Hepatocyte (in vitro differentiated cells): ENCODE measurements around the gene RBFOX1. TPM values are rescaled to one million over a fixed set of nuclear protein-coding genes. Genes with fewer than 3 reads are reported as not detected.

Source experiments
- DNase-seq: peaks from one replicate; pipeline ENCODE4 v3.0.0-alpha.2; 2016; ENCODE audit warnings: low spot score
- H2AFZ ChIP-seq: fragments of 200-600 bp; sonication (generic); 2 replicates; pipeline ENCODE4 v1.6.0; 2016; ENCODE audit warnings: antibody characterized with exemption, mild to moderate bottlenecking
- H3K27ac ChIP-seq: fragments of 200-600 bp; sonication (generic); 2 replicates; pipeline ENCODE4 v1.5.1; 2016; ENCODE audit warnings: mild to moderate bottlenecking
- H3K27me3 ChIP-seq: fragments of 200-600 bp; sonication (generic); 2 replicates; pipeline ENCODE4 v1.6.1; 2016
- H3K36me3 ChIP-seq: fragments of 200-600 bp; sonication (generic); replicated peaks from 2 replicates; pipeline ENCODE4 v1.5.1; 2016; ENCODE audit warnings: low read depth; ENCODE audit not compliant: insufficient read depth
- H3K4me1 ChIP-seq: fragments of 200-600 bp; sonication (generic); 2 replicates; pipeline ENCODE4 v1.5.1; 2016; ENCODE audit warnings: mild to moderate bottlenecking, moderate library complexity; ENCODE audit not compliant: insufficient read depth
- H3K4me2 ChIP-seq: fragments of 200-600 bp; sonication (generic); 2 replicates; pipeline ENCODE4 v1.6.0; 2016
- H3K4me3 ChIP-seq: fragments of 200-600 bp; sonication (generic); 2 replicates; pipeline ENCODE4 v1.5.1; 2016; ENCODE audit warnings: mild to moderate bottlenecking
- H3K79me2 ChIP-seq: fragments of 200-600 bp; sonication (generic); 2 replicates; pipeline ENCODE4 v1.6.0; 2017; ENCODE audit warnings: mild to moderate bottlenecking
- H3K9me2 ChIP-seq: fragments of 200-600 bp; sonication (generic); replicated peaks from 2 replicates; pipeline ENCODE4 v1.6.0; 2017; ENCODE audit warnings: mild to moderate bottlenecking; ENCODE audit not compliant: insufficient read depth
- H3K9me3 ChIP-seq: fragments of 200-600 bp; sonication (generic); 2 replicates; pipeline ENCODE4 v1.5.1; 2016; ENCODE audit warnings: low read depth, mild to moderate bottlenecking
- H4K20me1 ChIP-seq: fragments of 200-600 bp; sonication (generic); 2 replicates; pipeline ENCODE4 v1.6.0; 2016; ENCODE audit warnings: mild to moderate bottlenecking; ENCODE audit not compliant: insufficient read depth, poor library complexity, severe bottlenecking
- EZH2 ChIP-seq: fragments of 200-600 bp; sonication (generic); IDR thresholded peaks from 2 replicates; pipeline ENCODE4 v1.6.1; 2016; ENCODE audit warnings: antibody characterized with exemption, mild to moderate bottlenecking, borderline replicate concordance
- EZH2phosphoT487 ChIP-seq: fragments of 200-600 bp; sonication (generic); IDR thresholded peaks from one replicate; pipeline ENCODE4 v1.6.1; 2018; ENCODE audit warnings: antibody characterized with exemption, mild to moderate bottlenecking, low read depth, moderate library complexity; ENCODE audit not compliant: unreplicated experiment, severe bottlenecking
- WGBS: methylation state at CpG from one replicate; pipeline ENCODE4 v1.1.6; 2016; ENCODE audit warnings: low lambda C conversion rate; ENCODE audit errors: missing lambda C conversion rate; 5-methylcytosine and 5-hydroxymethylcytosine counted together
- polyA plus RNA-seq: library from polyadenylated mRNA; unstranded; fragments of >200 nt; fragmentation: Nextera tagmentation; extraction: Ambion mirVana; gene quantifications from 2 replicates; pipeline ENCODE4 v1.2.1, GENCODE V29; 2016
- total RNA-seq: library from RNA; depleted of rRNA; stranded (reverse); fragments of >200 nt; gene quantifications from 2 replicates; pipeline ENCODE4 v1.2.3, GENCODE V29; 2014
- TF ChIP-seq, protein P1 (sequence below): fragments of 200-600 bp; sonication (generic); IDR thresholded peaks from 2 replicates; pipeline ENCODE4 v1.5.1; 2016; ENCODE audit warnings: antibody characterized with exemption, mild to moderate bottlenecking; ENCODE audit not compliant: poor library complexity

The RBFOX1 gene
- total and polyA plus RNA-seq, 2 experiments from 2014 or later = 1.00 to 1.2 TPM

GRCh38 chr16:7372095-7372494 lies 39.5 kb downstream of the RBFOX1 start:
- no peak for TF ChIP-seq EZH2phosphoT487
- TF ChIP-seq EZH2 = no peak
- TF ChIP-seq, protein P1, sequence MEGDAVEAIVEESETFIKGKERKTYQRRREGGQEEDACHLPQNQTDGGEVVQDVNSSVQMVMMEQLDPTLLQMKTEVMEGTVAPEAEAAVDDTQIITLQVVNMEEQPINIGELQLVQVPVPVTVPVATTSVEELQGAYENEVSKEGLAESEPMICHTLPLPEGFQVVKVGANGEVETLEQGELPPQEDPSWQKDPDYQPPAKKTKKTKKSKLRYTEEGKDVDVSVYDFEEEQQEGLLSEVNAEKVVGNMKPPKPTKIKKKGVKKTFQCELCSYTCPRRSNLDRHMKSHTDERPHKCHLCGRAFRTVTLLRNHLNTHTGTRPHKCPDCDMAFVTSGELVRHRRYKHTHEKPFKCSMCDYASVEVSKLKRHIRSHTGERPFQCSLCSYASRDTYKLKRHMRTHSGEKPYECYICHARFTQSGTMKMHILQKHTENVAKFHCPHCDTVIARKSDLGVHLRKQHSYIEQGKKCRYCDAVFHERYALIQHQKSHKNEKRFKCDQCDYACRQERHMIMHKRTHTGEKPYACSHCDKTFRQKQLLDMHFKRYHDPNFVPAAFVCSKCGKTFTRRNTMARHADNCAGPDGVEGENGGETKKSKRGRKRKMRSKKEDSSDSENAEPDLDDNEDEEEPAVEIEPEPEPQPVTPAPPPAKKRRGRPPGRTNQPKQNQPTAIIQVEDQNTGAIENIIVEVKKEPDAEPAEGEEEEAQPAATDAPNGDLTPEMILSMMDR = no peak

GRCh38 chr16:7373776-7374175 lies 41.1 kb downstream of the RBFOX1 start:
- TF ChIP-seq EZH2 (no peak), EZH2phosphoT487 (no peak)
- TF ChIP-seq, protein P1 = no peak
- H3K79me2 ChIP-seq = no peaks in the 10 kb centered on the region
- H4K20me1 ChIP-seq = no peaks in the 10 kb centered on the region
- H2AFZ ChIP-seq = no peak overlapping the region
- WGBS = 78% methylated on average over 5 of the region's 5 CpGs
- no peaks in the 10 kb centered on the region for H3K9me3 ChIP-seq
- DNase-seq = no peak
- no peak overlapping the region for H3K4me2 ChIP-seq
- H3K4me1 ChIP-seq = peaks cover 4% of the 10 kb centered on the region
- H3K9me2 ChIP-seq = no peaks in the 10 kb centered on the region
- no peak overlapping the region for H3K4me3 ChIP-seq
- no peaks in the 10 kb centered on the region for H3K36me3 ChIP-seq
- H3K27me3 ChIP-seq = no peaks in the 10 kb centered on the region
- H3K27ac ChIP-seq = no peak overlapping the region

More at GRCh38 chr16:7372095-7372494, 39.5 kb downstream of the RBFOX1 start:
- no peak overlapping the region for H2AFZ ChIP-seq
- H3K9me3 ChIP-seq = no peaks in the 10 kb centered on the region
- no peak overlapping the region for H3K4me3 ChIP-seq
- peaks cover 4% of the 10 kb centered on the region for H3K4me1 ChIP-seq
- no peaks in the 10 kb centered on the region for H3K9me2 ChIP-seq
- DNase-seq = peak; percentile 13
- WGBS = 88% methylated on average over 4 of the region's 4 CpGs
- H3K4me2 ChIP-seq = no peak overlapping the region
- H3K27me3 ChIP-seq = no peaks in the 10 kb centered on the region
- H3K27ac ChIP-seq = peak overlapping the region; percentile 16
- H3K79me2 ChIP-seq = no peaks in the 10 kb centered on the region
- no peaks in the 10 kb centered on the region for H4K20me1 ChIP-seq
- H3K36me3 ChIP-seq = no peaks in the 10 kb centered on the region

- no peaks in the 10 kb centered on the region for H3K79me2 ChIP-seq
- no peaks in the 10 kb centered on the region for H3K9me2 ChIP-seq
- no peak overlapping the region for H3K4me3 ChIP-seq
- TF ChIP-seq EZH2 (no peak), EZH2phosphoT487 (no peak)
- TF ChIP-seq, protein P1 = no peak
- no peaks in the 10 kb centered on the region for H3K9me3 ChIP-seq
- no peak overlapping the region for H3K27ac ChIP-seq
- no peaks in the 10 kb centered on the region for H3K27me3 ChIP-seq
- H2AFZ ChIP-seq = no peak overlapping the region
- no peak for DNase-seq
- H3K4me2 ChIP-seq = no peak overlapping the region
- H4K20me1 ChIP-seq = no peaks in the 10 kb centered on the region
- H3K4me1 ChIP-seq = peaks cover 4% of the 10 kb centered on the region
- 47% methylated on average over 9 of the region's 9 CpGs for WGBS
- H3K36me3 ChIP-seq = no peaks in the 10 kb centered on the region
Measured at GRCh38 chr16:7374614-7375174, 42.0 kb downstream of the RBFOX1 start.
